MV-4-11 (cell line): ENCODE results near the gene SLAIN2.
A peak's percentile ranks its signal among the peaks of the same experiment; 100 is the strongest.

Source experiments
- DNase-seq: peaks from one replicate; lab custom pipeline; 2025; lab: John Stamatoyannopoulos, UW

The SLAIN2 gene

GRCh38 chr4:48334900-48335384 lies 6.4 kb upstream of the SLAIN2 start:
- DNase-seq: no peak

- no peak for DNase-seq
Observed at GRCh38 chr4:48336146-48336870, 5.0 kb upstream of the SLAIN2 start.

GRCh38 chr4:48337731-48338130 lies 3.6 kb upstream of the SLAIN2 start:
- DNase-seq: peak; percentile 67

- DNase-seq: no peak
Observed at GRCh38 chr4:48339642-48340041, 1.7 kb upstream of the SLAIN2 start.

GRCh38 chr4:48340276-48340964 lies 909 bp upstream of the SLAIN2 start:
- DNase-seq: peak; percentile 78

- DNase-seq: no peak
Observed at GRCh38 chr4:48341776-48342605, 662 bp downstream of the SLAIN2 start.

- DNase-seq: no peak
Observed at GRCh38 chr4:48342606-48342880, 1.2 kb downstream of the SLAIN2 start.

GRCh38 chr4:48343035-48343434 lies 1.7 kb downstream of the SLAIN2 start:
- no peak for DNase-seq

GRCh38 chr4:48343551-48343950 lies 2.2 kb downstream of the SLAIN2 start:
- no peak for DNase-seq

- DNase-seq: no peak
Observed at GRCh38 chr4:48345542-48345941, 4.2 kb downstream of the SLAIN2 start.

GRCh38 chr4:48346594-48346993 lies 5.3 kb downstream of the SLAIN2 start:
- peak; percentile 11 for DNase-seq

GRCh38 chr4:48347282-48347921 lies 6.1 kb downstream of the SLAIN2 start:
- DNase-seq: peak; percentile 9

- no peak for DNase-seq
Observed at GRCh38 chr4:48350871-48351270, 9.5 kb downstream of the SLAIN2 start.

- DNase-seq: no peak
Observed at GRCh38 chr4:48352793-48353192, 11.5 kb downstream of the SLAIN2 start.

GRCh38 chr4:48356355-48356754 lies 15.0 kb downstream of the SLAIN2 start:
- no peak for DNase-seq

GRCh38 chr4:48360285-48361011 lies 19.1 kb downstream of the SLAIN2 start:
- no peak for DNase-seq

GRCh38 chr4:48361012-48361400 lies 19.7 kb downstream of the SLAIN2 start:
- no peak for DNase-seq

- DNase-seq: no peak
Observed at GRCh38 chr4:48366611-48367010, 25.3 kb downstream of the SLAIN2 start.

- no peak for DNase-seq
Observed at GRCh38 chr4:48367016-48367415, 25.7 kb downstream of the SLAIN2 start.

- no peak for DNase-seq
Observed at GRCh38 chr4:48368389-48368788, 27.1 kb downstream of the SLAIN2 start.

GRCh38 chr4:48369248-48369647 lies 27.9 kb downstream of the SLAIN2 start:
- no peak for DNase-seq

- no peak for DNase-seq
Observed at GRCh38 chr4:48369771-48370170, 28.4 kb downstream of the SLAIN2 start.
